IMR-90 (cell line): ENCODE results near the gene DDX42.
"Not testable (repeated sequence)": the region's sequence is repeated elsewhere in the genome, so short reads cannot be mapped to it uniquely, and the experiment has no call there.

ENCODE experiments used
- CTCF ChIP-seq: conservative IDR thresholded peaks from 2 replicates; pipeline ENCODE4 v1.5.1; 2012; ENCODE audit warnings: mild to moderate bottlenecking, low read depth, low read length, improper control_type of control experiment
- MAFK ChIP-seq: IDR thresholded peaks from 2 replicates; pipeline ENCODE4 v1.6.1; 2012; ENCODE audit warnings: low read depth, low read length, improper control_type of control experiment
- POLR2A ChIP-seq: IDR thresholded peaks from 2 replicates; pipeline ENCODE4 v1.6.1; 2012; ENCODE audit warnings: mild to moderate bottlenecking, low read depth, low read length
- RAD21 ChIP-seq: IDR thresholded peaks from 2 replicates; pipeline ENCODE4 v1.6.1; 2012; ENCODE audit warnings: low read length, improper control_type of control experiment
- USF2 ChIP-seq: fragments of 150-350 bp; IDR thresholded peaks from 2 replicates; pipeline ENCODE4 v1.6.1; 2017; ENCODE audit warnings: mild to moderate bottlenecking, antibody characterized with exemption, low read length, low read depth

- TF ChIP-seq CTCF, USF2, MAFK, POLR2A, RAD21: not testable (repeated sequence)
These were observed 82.5 kb downstream of the DDX42 start for GRCh38 chr17:63856425-63856824.
